ENCODE data around the gene RET.

The RET gene

DNA sequence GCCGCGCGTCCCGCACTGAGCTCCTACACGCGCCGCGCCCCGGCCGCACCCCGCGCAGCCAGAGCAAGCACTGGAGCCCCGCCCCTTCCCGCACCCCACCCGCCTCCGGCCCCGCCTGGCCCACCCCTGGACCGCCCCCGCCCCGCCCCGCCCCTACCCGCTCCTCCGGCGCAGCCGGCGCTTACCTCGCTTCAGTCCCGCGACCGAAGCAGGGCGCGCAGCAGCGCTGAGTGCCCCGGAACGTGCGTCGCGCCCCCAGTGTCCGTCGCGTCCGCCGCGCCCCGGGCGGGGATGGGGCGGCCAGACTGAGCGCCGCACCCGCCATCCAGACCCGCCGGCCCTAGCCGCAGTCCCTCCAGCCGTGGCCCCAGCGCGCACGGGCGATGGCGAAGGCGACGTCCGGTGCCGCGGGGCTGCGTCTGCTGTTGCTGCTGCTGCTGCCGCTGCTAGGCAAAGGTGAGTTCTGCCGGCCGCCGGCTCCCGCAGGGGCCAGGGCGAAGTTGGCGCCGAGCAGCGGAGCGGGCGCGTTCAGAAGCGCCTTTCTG lies at the start of gene RET:
TSS of gene RET (plus strand) at position 194 of the 545 bp plus-strand sequence. CDS start at position 384, 190 bp downstream.
- peaks cover 54% of the 10 kb centered on the region for H3K27me3 Mint-ChIP-seq
- H3K4me1 Mint-ChIP-seq (ENCODE audit: low read depth): peaks cover 7% of the 10 kb centered on the region
- peak; percentile 48 for DNase-seq
- H3K36me3 Mint-ChIP-seq (ENCODE audit: low read depth): no peaks in the 10 kb centered on the region
- peak within 1 kb of the TSS; percentile 60 for H3K4me3 Mint-ChIP-seq
- H3K9me3 Mint-ChIP-seq: no peaks in the 10 kb centered on the region
- H3K27ac Mint-ChIP-seq: no peak within 1 kb of the TSS

DNA sequence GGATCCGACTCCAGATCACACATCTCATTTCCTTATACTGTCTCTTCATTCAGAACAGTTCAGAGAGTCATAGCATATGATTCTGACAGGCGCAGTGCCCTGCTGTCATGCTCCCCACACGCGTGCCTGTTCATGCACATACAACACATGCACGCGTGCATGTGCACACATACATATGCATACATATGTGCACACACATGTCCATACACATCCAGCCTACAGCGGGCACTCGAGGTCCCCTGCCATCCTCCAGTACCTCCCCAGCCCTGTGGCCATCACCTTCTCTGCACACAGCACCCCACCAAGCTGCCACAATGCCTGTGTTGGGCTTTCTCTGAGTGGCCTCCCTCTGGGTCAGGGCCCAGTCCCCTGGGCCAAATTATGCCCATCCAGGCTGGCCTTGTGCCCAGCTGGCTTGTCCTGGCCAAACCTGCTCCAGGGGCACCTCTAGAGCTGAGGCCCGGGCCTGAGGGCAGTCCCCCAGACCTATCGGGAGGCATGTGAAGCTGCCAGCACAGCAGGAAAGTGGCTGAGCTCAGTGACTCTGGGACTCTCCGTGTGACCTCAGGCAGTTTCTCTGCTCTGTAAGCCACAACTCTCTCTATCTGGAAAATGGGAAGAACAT lies 49.4 kb upstream of the RET start:
- Mint-ChIP-seq H3K27ac (no peak overlapping the region), H3K9me3 (no peaks in the 10 kb centered on the region), H3K4me3 (no peak overlapping the region), H3K27me3 (peaks cover 2% of the 10 kb centered on the region), H3K36me3 (ENCODE audit: low read depth) (no peaks in the 10 kb centered on the region), H3K4me1 (ENCODE audit: low read depth) (no peaks in the 10 kb centered on the region)
- no peak for DNase-seq

DNA sequence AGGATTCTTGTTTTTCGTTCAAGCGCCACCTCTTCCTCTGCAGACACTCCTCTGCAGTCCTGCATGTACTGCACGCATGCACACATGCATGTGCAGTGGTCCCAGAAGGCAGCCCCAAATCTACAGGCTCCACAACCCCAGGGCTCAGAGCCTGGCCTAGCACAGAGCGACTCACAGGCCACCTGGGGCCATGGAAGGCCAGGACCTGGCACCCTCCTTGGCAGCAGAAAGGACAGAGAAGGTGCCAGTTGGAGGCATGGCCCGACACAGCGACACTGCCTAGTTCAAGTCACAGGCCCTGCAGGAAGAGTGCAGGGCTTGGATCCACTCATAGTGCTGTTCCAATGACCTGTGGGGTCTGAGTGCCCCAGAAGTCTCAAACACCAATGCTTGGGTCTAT lies 48.7 kb upstream of the RET start:
- Mint-ChIP-seq H3K9me3 (peaks cover 7% of the 10 kb centered on the region), H3K4me3 (no peak overlapping the region), H3K27me3 (peaks cover 2% of the 10 kb centered on the region), H3K36me3 (ENCODE audit: low read depth) (no peaks in the 10 kb centered on the region), H3K27ac (no peak overlapping the region), H3K4me1 (ENCODE audit: low read depth) (no peaks in the 10 kb centered on the region)
- no peak for DNase-seq

DNA sequence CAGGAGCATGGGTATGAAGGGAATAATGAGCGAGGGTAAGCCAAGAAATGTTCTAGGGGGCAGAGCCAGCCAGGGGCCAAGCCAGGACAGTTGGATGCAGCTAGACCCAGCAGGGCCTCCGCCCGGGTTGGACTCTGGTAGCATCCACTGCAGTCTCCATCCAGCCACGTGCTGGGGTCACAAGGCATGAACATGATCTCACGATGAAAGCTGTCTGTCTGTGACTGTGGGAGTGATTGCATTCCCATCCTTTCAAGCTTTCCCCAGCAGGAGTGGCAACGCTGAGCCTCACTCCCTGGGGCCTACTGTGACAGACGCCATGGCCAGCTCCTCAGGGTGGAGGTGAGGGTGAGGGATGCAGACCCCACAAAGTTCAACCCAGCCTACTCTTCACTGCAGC lies 47.8 kb upstream of the RET start:
- no peaks in the 10 kb centered on the region for H3K36me3 Mint-ChIP-seq (ENCODE audit: low read depth)
- peaks cover 2% of the 10 kb centered on the region for H3K27me3 Mint-ChIP-seq
- H3K27ac Mint-ChIP-seq: no peak overlapping the region
- no peak overlapping the region for H3K4me3 Mint-ChIP-seq
- no peaks in the 10 kb centered on the region for H3K4me1 Mint-ChIP-seq (ENCODE audit: low read depth)
- peaks cover 9% of the 10 kb centered on the region for H3K9me3 Mint-ChIP-seq
- no peak for DNase-seq

DNA sequence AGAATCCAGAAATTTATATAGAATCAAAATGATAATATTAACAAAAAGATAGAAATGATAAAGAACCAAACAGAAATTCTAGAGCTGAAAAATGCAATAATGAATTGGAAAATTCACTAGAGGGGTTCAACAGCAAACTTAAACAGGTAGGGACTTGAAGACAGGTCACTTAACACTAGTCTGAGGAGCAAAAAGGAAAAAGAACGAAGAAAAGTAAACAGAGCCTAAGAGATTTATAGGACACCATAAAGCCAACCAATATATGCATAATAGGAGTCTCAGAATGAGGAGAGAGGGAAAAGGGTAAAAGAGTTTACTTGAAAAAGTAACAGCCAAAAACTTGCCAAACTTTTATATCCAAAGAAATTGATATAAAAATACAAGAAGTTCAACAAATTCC lies 44.3 kb upstream of the RET start:
- Mint-ChIP-seq H3K4me1 (ENCODE audit: low read depth) (no peaks in the 10 kb centered on the region), H3K4me3 (no peak overlapping the region), H3K36me3 (ENCODE audit: low read depth) (no peaks in the 10 kb centered on the region), H3K9me3 (peaks cover 9% of the 10 kb centered on the region), H3K27ac (no peak overlapping the region), H3K27me3 (peaks cover 2% of the 10 kb centered on the region)
- DNase-seq: no peak

DNA sequence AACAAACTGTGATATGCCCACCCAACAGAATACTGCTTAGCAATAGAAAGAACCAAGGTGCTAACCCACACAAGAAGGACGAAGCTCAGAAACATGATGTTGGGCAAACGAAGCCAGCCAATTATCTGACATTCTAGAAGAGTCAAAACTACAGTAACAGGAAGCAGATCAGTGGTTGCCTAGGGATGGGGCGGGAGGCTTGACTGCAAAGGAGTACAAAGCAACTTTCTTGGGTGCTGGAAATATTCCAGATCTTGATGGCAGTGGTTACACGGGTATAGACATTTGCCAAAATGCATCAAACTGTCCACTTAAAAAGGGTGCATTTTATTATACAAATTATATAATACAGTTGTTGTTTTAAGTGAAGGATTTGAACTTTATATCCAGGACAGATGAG lies 41.1 kb upstream of the RET start:
- Mint-ChIP-seq H3K9me3 (peaks cover 9% of the 10 kb centered on the region), H3K4me1 (ENCODE audit: low read depth) (no peaks in the 10 kb centered on the region), H3K36me3 (ENCODE audit: low read depth) (no peaks in the 10 kb centered on the region), H3K27ac (no peak overlapping the region), H3K4me3 (no peak overlapping the region), H3K27me3 (no peaks in the 10 kb centered on the region)
- no peak for DNase-seq

DNA sequence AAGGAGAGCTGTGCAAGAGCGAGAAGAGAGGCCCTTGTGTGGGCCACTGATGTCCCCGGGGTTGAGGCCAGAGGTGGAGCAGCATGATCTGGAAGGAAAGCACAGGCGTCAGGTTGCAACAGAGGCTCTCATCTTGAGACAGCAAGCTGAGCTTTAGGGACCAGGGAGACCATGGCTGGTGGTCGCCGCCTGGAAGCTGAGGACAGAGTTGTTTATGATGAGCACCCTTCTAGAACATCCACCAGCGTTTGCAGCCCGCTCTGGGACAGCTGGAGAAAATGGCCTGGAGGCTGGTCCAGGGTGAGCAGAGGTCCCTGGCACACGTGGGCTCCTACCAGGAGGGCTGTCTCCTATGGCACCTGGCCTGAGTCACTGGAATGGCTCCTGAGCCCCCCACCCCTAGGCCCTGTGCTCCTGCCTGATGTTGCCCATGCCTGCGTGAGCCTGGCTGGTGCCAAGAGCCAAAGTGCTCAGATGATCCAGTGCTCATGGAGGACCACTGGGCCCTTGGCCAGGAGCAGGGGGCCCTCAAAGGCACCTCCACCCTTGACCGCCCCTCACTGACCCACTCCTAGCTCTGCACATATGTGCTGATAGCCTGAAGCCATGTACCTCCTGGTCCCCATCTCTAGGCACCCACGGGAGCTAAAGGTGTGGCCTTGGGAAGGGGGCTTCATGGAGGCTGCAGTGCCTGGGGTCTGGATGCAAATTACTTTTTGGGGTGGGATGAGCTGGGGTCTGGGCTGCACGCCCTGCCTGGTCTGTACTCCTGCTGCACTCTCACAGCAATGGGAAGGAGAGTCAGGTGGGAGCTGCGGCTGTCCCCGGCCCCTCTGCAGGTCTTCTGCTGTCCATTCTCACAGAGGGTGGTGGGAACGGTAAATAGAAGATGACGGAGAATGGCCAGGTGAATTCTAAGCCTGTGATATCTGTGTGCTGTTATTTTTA lies 40.1 kb upstream of the RET start:
- Mint-ChIP-seq H3K27ac (no peak overlapping the region), H3K4me3 (no peak overlapping the region), H3K27me3 (no peaks in the 10 kb centered on the region), H3K36me3 (ENCODE audit: low read depth) (no peaks in the 10 kb centered on the region), H3K4me1 (ENCODE audit: low read depth) (no peaks in the 10 kb centered on the region), H3K9me3 (peaks cover 9% of the 10 kb centered on the region)
- no peak for DNase-seq

DNA sequence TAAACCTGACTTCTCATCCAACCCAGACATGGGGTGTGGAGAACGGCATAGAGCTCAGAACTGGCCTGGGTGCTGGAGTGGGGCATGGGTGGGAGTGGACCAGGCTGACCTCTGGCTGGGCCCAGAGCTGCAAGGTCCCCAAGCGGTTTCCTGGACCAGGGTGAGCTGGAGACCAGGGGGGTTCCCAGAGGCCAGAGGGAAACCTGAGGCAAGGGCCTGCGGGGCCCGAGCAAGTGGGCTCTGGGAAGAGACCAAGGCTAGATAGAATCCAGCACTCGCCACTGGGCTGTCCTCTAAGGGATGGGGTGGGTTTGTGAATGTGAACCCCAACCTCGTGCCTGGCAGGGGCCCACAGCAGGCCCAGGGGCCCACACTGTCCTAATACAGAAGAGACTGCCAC lies 39.4 kb upstream of the RET start:
- Mint-ChIP-seq H3K4me3 (no peak overlapping the region), H3K36me3 (ENCODE audit: low read depth) (no peaks in the 10 kb centered on the region), H3K9me3 (peaks cover 9% of the 10 kb centered on the region), H3K27me3 (no peaks in the 10 kb centered on the region), H3K27ac (no peak overlapping the region), H3K4me1 (ENCODE audit: low read depth) (no peaks in the 10 kb centered on the region)
- no peak for DNase-seq

DNA sequence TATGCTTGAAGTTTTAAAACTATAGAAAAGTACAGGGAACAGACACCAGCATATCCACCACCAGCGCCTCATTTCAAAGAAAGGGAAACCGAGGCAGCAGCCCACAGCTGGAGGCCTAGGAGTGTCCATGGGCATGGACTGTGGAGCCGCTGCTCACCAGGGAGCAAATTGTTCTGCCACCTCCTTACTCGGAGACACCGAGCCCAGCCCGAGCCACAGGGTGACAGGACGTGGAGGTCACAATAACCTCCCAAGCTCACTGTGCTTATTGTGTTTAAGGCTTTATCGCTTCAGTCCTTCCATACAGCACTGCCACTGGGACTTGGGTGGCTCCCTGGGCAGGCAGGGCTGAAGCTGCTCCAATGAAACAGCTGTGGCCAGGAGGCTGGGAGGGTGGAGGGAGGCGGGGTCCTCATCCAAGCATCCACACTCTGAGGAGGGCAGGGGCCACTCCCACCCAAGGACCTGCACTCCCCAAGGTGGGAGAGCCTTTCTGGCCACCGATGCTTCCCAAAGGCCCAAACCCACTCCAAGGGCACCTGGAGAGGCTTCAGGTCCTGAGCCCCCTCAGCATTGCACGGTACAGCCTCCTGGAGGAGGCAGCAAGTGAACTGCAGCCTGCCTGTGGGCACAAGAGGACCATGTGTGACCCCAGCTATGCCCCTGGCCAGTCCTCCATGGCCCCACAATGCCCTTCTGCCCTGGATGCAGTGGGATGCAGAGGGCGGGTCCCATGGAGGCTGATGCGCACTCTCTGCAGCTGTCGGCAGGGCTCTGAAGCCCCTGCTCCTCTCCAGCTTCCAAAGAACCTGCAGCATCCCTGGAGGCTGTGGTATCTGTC lies 38.7 kb upstream of the RET start:
- Mint-ChIP-seq H3K4me1 (ENCODE audit: low read depth) (no peaks in the 10 kb centered on the region), H3K27me3 (no peaks in the 10 kb centered on the region), H3K36me3 (ENCODE audit: low read depth) (no peaks in the 10 kb centered on the region), H3K27ac (no peak overlapping the region), H3K4me3 (no peak overlapping the region), H3K9me3 (peaks cover 2% of the 10 kb centered on the region)
- DNase-seq: no peak

DNA sequence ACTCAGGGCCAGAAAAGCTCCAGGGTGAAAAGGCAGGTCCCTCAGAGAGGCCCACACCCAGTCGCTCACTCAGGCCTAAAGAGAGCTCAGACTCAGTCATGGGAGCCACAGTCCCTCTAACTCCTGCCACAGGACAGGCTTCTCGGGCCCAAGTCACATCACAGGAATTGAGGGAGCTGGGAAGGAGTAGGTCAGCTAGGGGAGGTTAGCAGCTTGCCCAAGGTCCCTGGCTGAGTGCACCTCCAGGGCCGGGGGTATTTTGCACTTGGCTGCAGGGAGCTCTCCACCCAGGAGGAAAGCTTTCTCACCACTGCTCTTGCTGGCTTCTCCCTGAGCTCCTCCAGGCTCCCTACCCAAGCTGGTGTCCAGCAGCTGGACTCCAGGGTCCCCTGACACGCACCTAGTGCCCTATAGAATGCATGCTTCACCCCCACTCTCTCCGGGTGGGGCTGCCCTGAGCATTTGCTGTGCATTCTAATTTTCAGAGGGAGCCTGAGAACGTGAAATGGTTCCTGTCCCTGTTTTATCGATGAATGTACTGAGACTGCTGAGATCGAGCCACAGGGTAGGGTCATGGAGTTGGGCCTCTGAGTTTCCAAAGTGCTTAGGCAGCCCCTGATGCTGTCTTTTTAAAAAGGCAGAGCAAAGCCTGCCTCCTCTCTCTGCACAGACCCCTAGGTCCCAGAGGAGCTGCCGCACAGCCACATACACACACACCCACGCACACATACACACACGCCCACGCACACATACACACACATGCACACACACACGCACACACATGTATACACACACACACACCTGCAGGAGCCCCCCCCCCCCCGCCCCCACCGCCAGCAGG lies 37.9 kb upstream of the RET start:
- Mint-ChIP-seq H3K4me3 (no peak overlapping the region), H3K27ac (no peak overlapping the region), H3K27me3 (no peaks in the 10 kb centered on the region)

DNA sequence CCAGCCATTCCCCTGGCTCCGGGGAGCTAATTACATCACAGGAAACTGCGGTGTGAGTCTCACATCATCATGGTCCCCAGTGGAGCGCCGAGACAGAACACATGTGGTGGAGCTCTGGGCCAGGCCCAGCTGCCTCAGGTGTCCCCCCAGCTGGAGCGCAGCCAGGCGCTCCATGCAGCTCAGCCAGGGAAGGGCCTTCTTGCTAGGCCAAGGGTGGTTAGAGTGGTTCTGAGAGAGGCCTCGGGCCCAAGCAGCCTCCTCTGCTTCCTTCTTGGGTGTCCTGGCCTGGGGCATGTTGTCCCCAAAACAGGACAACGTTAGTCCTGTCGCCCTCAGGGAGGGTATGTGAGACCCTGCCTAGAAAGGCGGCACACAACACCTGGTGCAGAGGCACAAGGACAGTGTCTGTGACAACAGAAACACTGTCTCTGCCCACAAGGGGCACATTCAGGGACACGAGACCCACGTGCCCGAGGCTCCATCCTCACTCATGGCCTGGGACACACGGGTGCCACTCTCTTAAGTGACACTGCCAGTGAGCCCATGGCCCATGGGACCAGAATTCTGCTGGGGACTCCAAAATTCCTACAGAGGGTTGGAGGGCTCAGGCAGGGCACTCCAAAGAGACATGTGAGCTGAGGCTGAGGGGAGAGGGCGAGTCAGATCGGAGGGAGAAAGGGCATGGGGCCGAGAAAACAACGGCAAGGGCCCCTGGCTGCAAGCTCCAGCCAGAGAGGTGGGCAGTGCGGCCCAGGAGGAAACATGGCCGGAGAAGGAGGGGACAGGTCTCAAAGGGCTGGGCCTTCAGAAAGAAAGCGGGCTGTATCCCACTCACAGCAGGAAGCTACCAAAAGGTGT lies 37.0 kb upstream of the RET start:
- Mint-ChIP-seq H3K4me1 (ENCODE audit: low read depth) (no peaks in the 10 kb centered on the region), H3K4me3 (no peak overlapping the region), H3K27me3 (no peaks in the 10 kb centered on the region), H3K36me3 (ENCODE audit: low read depth) (no peaks in the 10 kb centered on the region), H3K9me3 (no peaks in the 10 kb centered on the region), H3K27ac (no peak overlapping the region)
- peak; percentile 25 for DNase-seq

More for the DNA sequence above, 37.9 kb upstream of the RET start:
- Mint-ChIP-seq H3K9me3 (no peaks in the 10 kb centered on the region), H3K36me3 (ENCODE audit: low read depth) (no peaks in the 10 kb centered on the region), H3K4me1 (ENCODE audit: low read depth) (no peaks in the 10 kb centered on the region)
- no peak for DNase-seq

DNA sequence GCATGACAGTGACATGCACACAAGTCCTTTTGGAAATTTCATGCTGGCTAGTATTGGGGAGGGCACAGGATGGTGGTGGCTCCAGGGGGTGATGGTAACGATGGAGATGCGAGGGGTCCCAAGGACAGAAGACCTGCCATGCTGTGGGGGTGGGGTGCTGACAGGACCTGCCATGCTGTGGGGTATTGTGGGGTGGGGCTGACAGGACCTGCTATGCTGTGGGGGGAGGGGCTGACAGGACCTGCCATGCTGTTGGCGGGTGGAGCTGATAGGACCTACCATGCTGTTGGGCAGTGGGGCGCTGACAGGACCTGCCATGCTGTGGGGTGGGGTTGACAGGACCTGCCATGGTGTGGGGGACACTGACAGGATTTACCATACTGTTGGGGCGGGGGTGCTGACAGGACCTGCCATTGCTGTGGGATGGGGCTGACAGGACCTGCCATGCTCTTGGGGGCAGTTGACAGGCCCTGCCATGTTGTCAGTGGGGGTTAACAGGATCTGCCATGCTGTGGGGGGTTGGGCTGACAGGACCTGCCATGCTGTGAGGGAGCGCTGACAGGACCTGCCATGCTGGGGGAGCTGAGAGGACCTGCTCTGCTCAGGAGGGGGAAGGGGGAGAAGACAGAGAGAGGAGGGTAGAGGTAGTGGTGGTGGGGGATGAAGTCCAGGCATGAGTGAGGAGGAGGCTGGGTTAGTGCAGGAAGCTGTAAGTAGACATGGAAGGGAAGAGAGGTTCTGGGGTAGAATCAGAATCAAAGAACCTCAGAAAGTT lies 36.2 kb upstream of the RET start:
- Mint-ChIP-seq H3K36me3 (ENCODE audit: low read depth) (no peaks in the 10 kb centered on the region), H3K27ac (no peak overlapping the region), H3K27me3 (no peaks in the 10 kb centered on the region), H3K9me3 (no peaks in the 10 kb centered on the region), H3K4me3 (no peak overlapping the region), H3K4me1 (ENCODE audit: low read depth) (no peaks in the 10 kb centered on the region)
- DNase-seq: no peak
